ENCODE data around the gene YBX1.

- TF ChIP-seq, protein P1, sequence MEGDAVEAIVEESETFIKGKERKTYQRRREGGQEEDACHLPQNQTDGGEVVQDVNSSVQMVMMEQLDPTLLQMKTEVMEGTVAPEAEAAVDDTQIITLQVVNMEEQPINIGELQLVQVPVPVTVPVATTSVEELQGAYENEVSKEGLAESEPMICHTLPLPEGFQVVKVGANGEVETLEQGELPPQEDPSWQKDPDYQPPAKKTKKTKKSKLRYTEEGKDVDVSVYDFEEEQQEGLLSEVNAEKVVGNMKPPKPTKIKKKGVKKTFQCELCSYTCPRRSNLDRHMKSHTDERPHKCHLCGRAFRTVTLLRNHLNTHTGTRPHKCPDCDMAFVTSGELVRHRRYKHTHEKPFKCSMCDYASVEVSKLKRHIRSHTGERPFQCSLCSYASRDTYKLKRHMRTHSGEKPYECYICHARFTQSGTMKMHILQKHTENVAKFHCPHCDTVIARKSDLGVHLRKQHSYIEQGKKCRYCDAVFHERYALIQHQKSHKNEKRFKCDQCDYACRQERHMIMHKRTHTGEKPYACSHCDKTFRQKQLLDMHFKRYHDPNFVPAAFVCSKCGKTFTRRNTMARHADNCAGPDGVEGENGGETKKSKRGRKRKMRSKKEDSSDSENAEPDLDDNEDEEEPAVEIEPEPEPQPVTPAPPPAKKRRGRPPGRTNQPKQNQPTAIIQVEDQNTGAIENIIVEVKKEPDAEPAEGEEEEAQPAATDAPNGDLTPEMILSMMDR (IDR thresholded peaks at IDR 0.05; ENCODE audit: low read length): no peak
- TF ChIP-seq EZH2 (IDR thresholded peaks at IDR 0.05; ENCODE audit: borderline replicate concordance, low read length): no peak
Measured at GRCh38 chr1:42741706-42742105, 59.5 kb downstream of the YBX1 start.
